Measurements from ENCODE around the gene ABCD4. TPM values are rescaled to one million over a fixed set of nuclear protein-coding genes. Genes with fewer than 3 reads are reported as not detected.

Gene ABCD4
- total and polyA plus RNA-seq, 2 experiments from 2014 or later: 98.7 to 121 TPM

GRCh38 chr14:74326369-74327152, 23.8 kb upstream of the ABCD4 start:
- peaks cover 12% of the 10 kb centered on the region for H3K4me1 ChIP-seq (ENCODE audit: low read depth)
- H3K9me3 ChIP-seq (ENCODE audit: low read depth): no peaks in the 10 kb centered on the region
- TF ChIP-seq CTCF (IDR thresholded peaks at IDR 0.05; ENCODE audit: low read depth, low read length): no peak
- H3K4me3 ChIP-seq: no peak overlapping the region
- peak; percentile 6 to 91 for DNase-seq (ENCODE audit: low read depth in 1 of 2, low spot score in 1 of 2)
- H3K27ac ChIP-seq: peak overlapping the region; percentile 94
- H3K36me3 ChIP-seq: no peaks in the 10 kb centered on the region
- H3K27me3 ChIP-seq: no peaks in the 10 kb centered on the region

GRCh38 chr14:74325446-74325845, 22.7 kb upstream of the ABCD4 start:
- peak overlapping the region; percentile 94 for H3K27ac ChIP-seq
- no peak for DNase-seq (ENCODE audit: low read depth in 1 of 2, low spot score in 1 of 2)

GRCh38 chr14:74324931-74325361, 22.2 kb upstream of the ABCD4 start:
- no peak overlapping the region for H3K27ac ChIP-seq
- no peaks in the 10 kb centered on the region for H3K27me3 ChIP-seq
- peak; percentile 54 to 59 for DNase-seq (ENCODE audit: low read depth in 1 of 2, low spot score in 1 of 2)
- H3K4me1 ChIP-seq (ENCODE audit: low read depth): peaks cover 12% of the 10 kb centered on the region
- TF ChIP-seq CTCF (IDR thresholded peaks at IDR 0.05; ENCODE audit: low read depth, low read length): peak; percentile 77
- no peaks in the 10 kb centered on the region for H3K9me3 ChIP-seq (ENCODE audit: low read depth)
- no peaks in the 10 kb centered on the region for H3K36me3 ChIP-seq
- H3K4me3 ChIP-seq: no peak overlapping the region

More at GRCh38 chr14:74325446-74325845, 22.7 kb upstream of the ABCD4 start:
- Histone ChIP-seq H3K36me3 (no peaks in the 10 kb centered on the region), H3K27me3 (no peaks in the 10 kb centered on the region), H3K4me1 (ENCODE audit: low read depth) (peaks cover 12% of the 10 kb centered on the region), H3K4me3 (no peak overlapping the region), H3K9me3 (ENCODE audit: low read depth) (no peaks in the 10 kb centered on the region)
- TF ChIP-seq CTCF (IDR thresholded peaks at IDR 0.05; ENCODE audit: low read depth, low read length): no peak

GRCh38 chr14:74314576-74314975, 11.8 kb upstream of the ABCD4 start:
- H3K27me3 ChIP-seq: no peaks in the 10 kb centered on the region
- H3K36me3 ChIP-seq: no peaks in the 10 kb centered on the region
- no peak for TF ChIP-seq CTCF (IDR thresholded peaks at IDR 0.05; ENCODE audit: low read depth, low read length)
- no peak overlapping the region for H3K27ac ChIP-seq
- no peak for DNase-seq (ENCODE audit: low read depth in 1 of 2, low spot score in 1 of 2)
- no peaks in the 10 kb centered on the region for H3K9me3 ChIP-seq (ENCODE audit: low read depth)
- H3K4me1 ChIP-seq (ENCODE audit: low read depth): no peaks in the 10 kb centered on the region
- no peak overlapping the region for H3K4me3 ChIP-seq

GRCh38 chr14:74313601-74314000, 10.9 kb upstream of the ABCD4 start:
- no peak for TF ChIP-seq CTCF (IDR thresholded peaks at IDR 0.05; ENCODE audit: low read depth, low read length)
- no peak overlapping the region for H3K4me3 ChIP-seq
- no peak overlapping the region for H3K27ac ChIP-seq
- no peaks in the 10 kb centered on the region for H3K27me3 ChIP-seq
- no peaks in the 10 kb centered on the region for H3K4me1 ChIP-seq (ENCODE audit: low read depth)
- no peaks in the 10 kb centered on the region for H3K9me3 ChIP-seq (ENCODE audit: low read depth)
- no peak for DNase-seq (ENCODE audit: low read depth in 1 of 2, low spot score in 1 of 2)
- H3K36me3 ChIP-seq: no peaks in the 10 kb centered on the region
